Ishikawa (cell line): ENCODE results near the gene C16orf90.

ENCODE experiments used
- CEBPB ChIP-seq: IDR thresholded peaks from 2 replicates; pipeline ENCODE4 v1.6.1; 2012
- CREB1 ChIP-seq: IDR thresholded peaks from 2 replicates; pipeline ENCODE4 v1.6.1; 2012; ENCODE audit warnings: low read depth
- EGR1 ChIP-seq: IDR thresholded peaks from 2 replicates; pipeline ENCODE4 v1.6.1; 2012
- EP300 ChIP-seq: IDR thresholded peaks from 2 replicates; pipeline ENCODE4 v1.6.1; 2012; ENCODE audit warnings: borderline replicate concordance
- FOXM1 ChIP-seq: IDR thresholded peaks from 2 replicates; pipeline ENCODE4 v1.6.1; 2012; ENCODE audit warnings: low read depth, borderline replicate concordance
- MAX ChIP-seq: IDR thresholded peaks from 2 replicates; pipeline ENCODE4 v1.6.1; 2012
- NFIC ChIP-seq: IDR thresholded peaks from 2 replicates; pipeline ENCODE4 v1.6.1; 2012
- TAF1 ChIP-seq: IDR thresholded peaks from 2 replicates; pipeline ENCODE4 v1.6.1; 2012; ENCODE audit warnings: low read depth, mild to moderate bottlenecking
- TCF12 ChIP-seq: IDR thresholded peaks from 2 replicates; pipeline ENCODE4 v1.6.1; 2012; ENCODE audit warnings: low read depth
- USF1 ChIP-seq: IDR thresholded peaks from 2 replicates; pipeline ENCODE4 v1.6.1; 2012

- TF ChIP-seq EGR1 (no peak), TAF1 (no peak), USF1 (no peak), EP300 (no peak), TCF12 (no peak), NFIC (no peak), CREB1 (no peak), MAX (no peak), FOXM1 (no peak), CEBPB (no peak)
Observed at GRCh38 chr16:3476409-3476808, 18.9 kb downstream of the C16orf90 start.
